KMS-11 (cell line): ENCODE data around the gene SIL1.
A peak's percentile ranks its signal among the peaks of the same experiment; 100 is the strongest.

Experiments used
- H2AFZ ChIP-seq: fragments of 200-600 bp; sonication (generic); 2 replicates; pipeline ENCODE4 v1.6.1; 2016; ENCODE audit warnings: antibody characterized with exemption, mixed run types, low read depth
- H3K27ac ChIP-seq: fragments of 200-600 bp; sonication (generic); 2 replicates; pipeline ENCODE4 v1.6.1; 2016; ENCODE audit warnings: mild to moderate bottlenecking, mixed run types
- H3K27me3 ChIP-seq: fragments of 200-600 bp; sonication (generic); 2 replicates; pipeline ENCODE4 v1.6.1; 2017; ENCODE audit warnings: mild to moderate bottlenecking, low read depth, mixed run types, moderate library complexity; ENCODE audit not compliant: insufficient read depth
- H3K36me3 ChIP-seq: fragments of 200-600 bp; sonication (generic); 2 replicates; pipeline ENCODE4 v1.6.1; 2017; ENCODE audit warnings: mild to moderate bottlenecking, mixed run types; ENCODE audit not compliant: insufficient read depth
- H3K4me1 ChIP-seq: fragments of 200-600 bp; sonication (generic); 2 replicates; pipeline ENCODE4 v1.6.1; 2016; ENCODE audit warnings: mild to moderate bottlenecking, low read depth, mixed run types; ENCODE audit not compliant: poor library complexity, severe bottlenecking
- H3K4me2 ChIP-seq: fragments of 200-600 bp; sonication (generic); 2 replicates; pipeline ENCODE4 v1.7.0; 2016; ENCODE audit warnings: mild to moderate bottlenecking, mixed run types
- H3K4me3 ChIP-seq: fragments of 200-600 bp; sonication (generic); IDR thresholded peaks from 2 replicates; pipeline ENCODE4 v1.6.1; 2017; ENCODE audit warnings: low read depth, low read length, mixed read lengths; ENCODE audit not compliant: insufficient read depth
- H3K79me2 ChIP-seq: fragments of 200-600 bp; sonication (generic); 2 replicates; pipeline ENCODE4 v1.6.1; 2016; ENCODE audit warnings: low read depth, mixed run types; ENCODE audit not compliant: insufficient read depth
- H3K9ac ChIP-seq: fragments of 200-600 bp; sonication (generic); 2 replicates; pipeline ENCODE4 v1.6.1; 2016; ENCODE audit warnings: mild to moderate bottlenecking, mixed run types
- H4K20me1 ChIP-seq: fragments of 200-600 bp; sonication (generic); 2 replicates; pipeline ENCODE4 v1.6.1; 2016; ENCODE audit warnings: mild to moderate bottlenecking, mixed run types; ENCODE audit not compliant: insufficient read depth
- TF ChIP-seq, protein P1 (sequence below): fragments of 200-600 bp; sonication (generic); conservative IDR thresholded peaks from 2 replicates; pipeline ENCODE4 v1.6.1; 2017; ENCODE audit warnings: low read depth, mild to moderate bottlenecking, antibody characterized with exemption, low read length, moderate library complexity, mixed read lengths

Gene SIL1

GRCh38 chr5:138951986-138952735 lies 246.0 kb downstream of the SIL1 start:
- Histone ChIP-seq H3K27me3 (no peaks in the 10 kb centered on the region), H2AFZ (no peak overlapping the region), H3K4me1 (peaks cover 46% of the 10 kb centered on the region), H3K36me3 (no peaks in the 10 kb centered on the region), H3K4me2 (peak overlapping the region; percentile 52; the same call in 1 of the 2 replicates), H4K20me1 (no peaks in the 10 kb centered on the region), H3K79me2 (no peaks in the 10 kb centered on the region), H3K4me3 (no peak overlapping the region), H3K9ac (no peak overlapping the region), H3K27ac (peak overlapping the region; percentile 65; the same call in 1 of the 2 replicates)
- TF ChIP-seq, protein P1, sequence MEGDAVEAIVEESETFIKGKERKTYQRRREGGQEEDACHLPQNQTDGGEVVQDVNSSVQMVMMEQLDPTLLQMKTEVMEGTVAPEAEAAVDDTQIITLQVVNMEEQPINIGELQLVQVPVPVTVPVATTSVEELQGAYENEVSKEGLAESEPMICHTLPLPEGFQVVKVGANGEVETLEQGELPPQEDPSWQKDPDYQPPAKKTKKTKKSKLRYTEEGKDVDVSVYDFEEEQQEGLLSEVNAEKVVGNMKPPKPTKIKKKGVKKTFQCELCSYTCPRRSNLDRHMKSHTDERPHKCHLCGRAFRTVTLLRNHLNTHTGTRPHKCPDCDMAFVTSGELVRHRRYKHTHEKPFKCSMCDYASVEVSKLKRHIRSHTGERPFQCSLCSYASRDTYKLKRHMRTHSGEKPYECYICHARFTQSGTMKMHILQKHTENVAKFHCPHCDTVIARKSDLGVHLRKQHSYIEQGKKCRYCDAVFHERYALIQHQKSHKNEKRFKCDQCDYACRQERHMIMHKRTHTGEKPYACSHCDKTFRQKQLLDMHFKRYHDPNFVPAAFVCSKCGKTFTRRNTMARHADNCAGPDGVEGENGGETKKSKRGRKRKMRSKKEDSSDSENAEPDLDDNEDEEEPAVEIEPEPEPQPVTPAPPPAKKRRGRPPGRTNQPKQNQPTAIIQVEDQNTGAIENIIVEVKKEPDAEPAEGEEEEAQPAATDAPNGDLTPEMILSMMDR: no peak

DNA sequence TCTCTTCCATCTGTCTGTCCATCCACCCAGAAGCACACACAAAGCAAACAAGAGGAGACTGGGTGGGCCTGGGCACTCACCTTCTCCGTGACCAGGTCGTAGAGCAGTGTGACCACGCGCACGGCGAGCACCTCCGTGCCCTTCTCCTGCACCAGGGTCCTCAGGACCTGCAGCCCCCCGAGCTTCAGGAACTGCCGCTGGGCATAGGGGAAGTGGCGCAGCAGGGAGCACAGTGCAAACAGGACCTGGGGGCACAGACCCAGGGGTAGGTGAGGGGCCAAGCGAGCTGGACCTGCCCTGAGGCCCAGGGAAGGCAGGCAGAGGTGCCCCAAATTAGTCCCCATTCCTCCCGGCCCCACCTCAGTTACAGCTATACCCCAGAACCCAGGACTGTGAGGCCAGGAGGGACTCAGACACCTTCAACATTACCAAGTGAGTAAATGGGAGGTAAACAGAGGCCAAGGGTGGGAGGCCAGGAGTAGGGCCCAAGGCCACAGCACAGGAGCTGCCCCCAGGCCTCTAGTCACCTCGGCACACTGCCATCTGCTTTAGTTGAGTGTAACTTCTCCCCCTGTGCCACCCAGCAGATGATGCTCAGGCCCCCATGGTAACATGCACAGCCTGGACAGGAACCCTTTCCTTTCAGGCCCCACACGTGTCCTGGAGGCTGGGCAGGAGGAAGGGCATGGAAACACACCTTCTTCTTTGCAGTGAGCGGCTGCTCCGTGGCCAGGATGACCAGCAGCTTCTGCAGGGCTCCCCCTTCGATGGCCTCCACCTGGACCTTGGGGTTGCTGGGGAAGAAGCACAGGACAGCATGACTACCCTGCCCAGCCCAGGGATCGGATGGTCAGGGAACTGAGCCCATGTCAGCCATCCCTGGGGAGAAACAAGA lies 246.8 kb downstream of the SIL1 start:
- no peak overlapping the region for H3K27ac ChIP-seq
- peaks cover 46% of the 10 kb centered on the region for H3K4me1 ChIP-seq

GRCh38 chr5:138950421-138951031 lies 247.6 kb downstream of the SIL1 start:
- H3K4me2 ChIP-seq: no peak overlapping the region
- no peak overlapping the region for H3K27ac ChIP-seq
- H3K4me1 ChIP-seq: peaks cover 39% of the 10 kb centered on the region
- no peak overlapping the region for H2AFZ ChIP-seq
- no peaks in the 10 kb centered on the region for H3K79me2 ChIP-seq
- TF ChIP-seq, protein P1: no peak
- H3K27me3 ChIP-seq: no peaks in the 10 kb centered on the region
- no peak overlapping the region for H3K4me3 ChIP-seq
- no peaks in the 10 kb centered on the region for H3K36me3 ChIP-seq
- no peak overlapping the region for H3K9ac ChIP-seq
- H4K20me1 ChIP-seq: no peaks in the 10 kb centered on the region

More for the DNA sequence above, 246.8 kb downstream of the SIL1 start:
- Histone ChIP-seq H3K79me2 (no peaks in the 10 kb centered on the region), H3K36me3 (no peaks in the 10 kb centered on the region), H2AFZ (no peak overlapping the region), H4K20me1 (no peaks in the 10 kb centered on the region), H3K27me3 (no peaks in the 10 kb centered on the region), H3K4me3 (no peak overlapping the region), H3K4me2 (peak overlapping the region; percentile 17; the same call in 1 of the 2 replicates), H3K9ac (no peak overlapping the region)
- TF ChIP-seq, protein P1: no peak

- Histone ChIP-seq H3K79me2 (no peaks in the 10 kb centered on the region), H3K4me3 (no peak overlapping the region), H3K36me3 (no peaks in the 10 kb centered on the region), H3K9ac (no peak overlapping the region), H4K20me1 (no peaks in the 10 kb centered on the region), H3K4me2 (no peak overlapping the region), H3K4me1 (peaks cover 34% of the 10 kb centered on the region), H2AFZ (no peak overlapping the region), H3K27me3 (no peaks in the 10 kb centered on the region), H3K27ac (no peak overlapping the region)
- TF ChIP-seq, protein P1: no peak
Measured at GRCh38 chr5:138949988-138950387, 248.2 kb downstream of the SIL1 start.
